ENCODE measurements around the gene GMDS.

The GMDS gene

DNA sequence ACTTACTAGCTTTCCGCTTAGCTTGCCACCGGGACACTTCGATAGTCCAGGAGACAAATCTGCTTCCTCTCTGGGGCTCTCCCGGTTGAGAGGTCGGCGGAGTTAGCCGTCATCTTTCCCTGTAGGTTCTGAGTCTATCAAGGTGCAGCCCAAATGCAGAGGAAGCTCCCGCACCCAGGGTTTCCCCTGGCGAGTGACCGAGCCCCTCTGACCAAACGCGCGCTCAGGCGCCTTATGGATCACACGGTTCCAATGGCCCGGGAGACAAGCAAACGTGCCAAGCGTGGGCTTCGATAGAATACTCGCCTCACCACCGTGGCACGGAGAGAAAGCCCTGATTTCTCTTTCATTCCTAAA is 651.5 kb downstream of the GMDS start:
- DNase-seq = no peak

DNA sequence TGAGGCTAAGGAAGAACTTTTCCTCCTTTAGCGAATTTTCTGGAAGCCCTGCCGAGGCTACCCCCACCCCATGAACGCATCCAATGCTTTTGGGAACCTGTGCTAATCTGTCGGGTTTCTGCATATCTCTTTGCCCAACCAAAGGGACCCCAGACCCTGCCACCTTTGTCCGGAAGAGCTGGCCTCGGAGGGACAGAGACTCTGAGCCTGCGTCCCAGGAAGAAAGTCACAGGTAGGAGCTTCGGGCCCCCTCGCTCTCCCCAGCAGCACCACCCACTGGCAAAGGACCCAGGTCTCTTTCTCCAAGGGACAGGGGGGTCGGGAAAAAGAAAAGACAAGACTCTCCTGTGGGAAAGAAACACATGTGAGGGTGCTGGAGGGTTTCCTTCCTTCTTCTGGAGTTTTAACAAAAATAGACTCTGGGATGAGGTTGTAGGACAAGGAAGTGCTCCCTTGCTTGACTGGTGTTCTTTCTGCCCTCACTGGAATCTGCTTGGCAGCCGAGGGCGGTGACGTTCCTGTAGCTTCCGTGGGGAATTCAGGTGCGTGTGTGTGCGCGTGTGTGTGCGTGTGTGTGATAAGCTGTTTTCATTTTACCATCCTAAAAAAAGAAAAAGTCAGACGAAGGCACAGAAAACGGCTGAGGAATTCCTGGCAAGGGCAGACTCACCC is 652.0 kb downstream of the GMDS start:
- DNase-seq = no peak

GRCh38 chr6:1592852-1593251 is 652.6 kb downstream of the GMDS start:
- no peak for DNase-seq

DNA sequence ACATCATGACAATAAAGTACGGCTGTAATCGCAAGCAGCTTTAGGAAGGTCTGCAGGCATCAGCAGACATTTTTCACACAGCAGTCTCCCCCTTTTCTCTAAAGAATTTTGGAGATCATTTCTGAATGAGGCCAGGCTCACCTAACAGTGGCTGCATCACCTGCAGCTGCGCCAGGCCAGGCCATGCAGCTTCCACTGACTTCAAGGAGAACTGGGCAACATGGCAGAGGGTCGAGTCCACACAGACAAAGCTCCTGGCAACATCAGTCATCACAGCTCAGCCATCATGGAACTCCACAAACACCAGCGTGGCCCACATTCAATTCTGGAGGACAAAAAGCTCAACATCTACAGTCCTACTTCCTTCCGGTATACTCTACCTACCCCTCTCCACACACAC is 653.5 kb downstream of the GMDS start:
- DNase-seq = no peak

- no peak for DNase-seq
Measured at GRCh38 chr6:1591243-1591642, 654.2 kb downstream of the GMDS start.

DNA sequence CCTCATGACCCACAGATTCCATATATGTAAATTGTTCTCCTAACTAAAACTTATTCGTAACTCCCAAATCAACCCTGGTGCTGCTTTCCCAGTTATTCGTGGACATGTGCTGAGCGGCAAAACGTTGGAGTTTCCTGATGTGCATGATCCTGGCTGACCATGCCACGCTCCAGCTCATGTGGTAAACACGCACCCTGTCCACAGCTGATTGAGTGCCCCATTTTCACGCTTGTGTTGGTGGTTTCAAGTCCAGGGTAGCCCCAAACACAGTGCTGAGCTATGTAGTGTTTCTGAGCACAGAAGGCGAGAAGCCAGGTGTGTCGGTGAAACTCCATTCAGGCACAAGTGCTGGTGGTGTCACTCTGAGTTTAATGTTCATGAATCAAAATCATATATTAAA is 654.8 kb downstream of the GMDS start:
- no peak for DNase-seq

- no peak for DNase-seq
Measured at GRCh38 chr6:1589208-1589607, 656.2 kb downstream of the GMDS start.

DNA sequence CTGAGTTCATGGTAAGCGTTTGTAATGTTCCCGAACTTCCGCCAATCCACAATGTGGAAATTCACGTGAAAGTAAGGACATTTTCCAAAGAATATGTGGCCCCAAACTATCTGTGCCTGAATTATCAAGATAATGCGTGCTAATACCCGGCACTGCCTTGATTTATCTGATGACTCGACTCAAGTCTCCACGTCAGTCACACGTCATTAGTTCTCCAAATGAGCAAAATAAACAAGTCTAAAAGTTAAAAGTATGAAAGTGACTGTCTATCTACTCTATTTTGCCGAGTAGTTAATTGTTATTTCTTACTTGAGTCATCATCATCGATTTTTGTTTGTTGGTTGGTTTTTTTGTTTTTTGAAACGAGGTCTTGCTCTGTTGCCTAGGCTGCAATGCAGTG is 657.4 kb downstream of the GMDS start:
- no peak for DNase-seq

- no peak for DNase-seq
Measured at GRCh38 chr6:1587546-1587945, 657.9 kb downstream of the GMDS start.

GRCh38 chr6:1586861-1587450 is 658.4 kb downstream of the GMDS start:
- no peak for DNase-seq

GRCh38 chr6:1586256-1586655 is 659.1 kb downstream of the GMDS start:
- DNase-seq = no peak

DNA sequence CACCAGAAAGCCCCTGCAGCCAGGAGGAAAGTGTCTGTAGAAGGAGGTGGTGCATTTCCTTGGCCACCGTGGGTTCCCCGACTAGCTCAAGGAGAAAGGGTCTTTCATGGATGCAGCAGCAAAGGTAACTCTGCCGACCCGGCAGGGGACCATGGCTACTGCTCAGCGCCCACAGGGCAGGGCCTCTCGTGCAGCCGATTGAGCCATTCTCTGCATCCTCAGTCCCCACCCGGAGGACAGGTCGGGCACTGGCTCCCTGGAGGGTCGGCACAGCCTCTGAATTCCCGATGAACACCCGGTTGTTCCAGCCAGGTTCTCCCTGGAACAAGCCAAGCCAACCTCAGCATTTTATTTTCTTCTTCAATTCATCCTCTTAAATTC is 659.7 kb downstream of the GMDS start:
- DNase-seq = no peak

- no peak for DNase-seq
Measured at GRCh38 chr6:1584996-1585668, 660.3 kb downstream of the GMDS start.

GRCh38 chr6:1584146-1584545 is 661.3 kb downstream of the GMDS start:
- DNase-seq = no peak

DNA sequence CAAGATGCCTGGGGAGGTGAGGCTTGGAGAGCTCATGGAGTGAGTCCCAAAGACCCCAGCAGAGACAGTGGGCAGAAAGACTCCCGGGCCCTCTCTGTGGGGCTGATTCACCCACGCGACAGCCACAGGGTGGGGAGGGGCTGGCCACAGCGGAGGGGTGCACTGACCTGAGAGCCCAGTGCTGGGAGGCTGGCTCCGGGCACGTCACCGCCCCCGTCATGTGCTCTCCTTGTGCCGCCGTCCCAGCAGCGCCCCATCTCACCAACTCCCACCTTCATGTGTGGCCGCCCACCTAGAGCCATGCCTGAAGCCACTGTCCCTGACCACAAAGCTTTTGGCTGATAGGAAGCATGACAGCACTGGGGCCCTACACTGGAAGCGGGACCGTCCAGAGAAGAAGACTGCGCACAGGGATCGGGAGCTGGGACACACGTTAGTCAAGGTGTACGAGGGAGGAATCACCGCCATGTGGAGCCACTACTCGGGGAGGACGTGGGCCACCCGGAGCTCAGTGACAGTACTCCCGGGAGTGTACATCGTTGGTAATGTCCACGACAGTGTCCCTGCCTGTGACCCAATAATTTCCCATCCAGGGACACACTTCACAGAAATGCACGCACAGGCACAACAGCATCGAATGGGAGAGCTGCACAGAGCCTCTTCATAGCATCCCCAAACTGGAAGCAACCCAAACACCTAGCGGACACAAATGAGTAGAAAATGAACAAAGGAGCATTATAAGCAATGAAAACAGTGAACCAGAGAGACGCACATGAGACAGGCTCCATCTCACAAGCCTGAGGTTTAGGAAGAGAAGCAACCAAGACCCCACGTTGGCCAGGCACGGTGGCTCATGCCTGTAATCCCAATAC is 664.0 kb downstream of the GMDS start:
- DNase-seq = no peak

DNA sequence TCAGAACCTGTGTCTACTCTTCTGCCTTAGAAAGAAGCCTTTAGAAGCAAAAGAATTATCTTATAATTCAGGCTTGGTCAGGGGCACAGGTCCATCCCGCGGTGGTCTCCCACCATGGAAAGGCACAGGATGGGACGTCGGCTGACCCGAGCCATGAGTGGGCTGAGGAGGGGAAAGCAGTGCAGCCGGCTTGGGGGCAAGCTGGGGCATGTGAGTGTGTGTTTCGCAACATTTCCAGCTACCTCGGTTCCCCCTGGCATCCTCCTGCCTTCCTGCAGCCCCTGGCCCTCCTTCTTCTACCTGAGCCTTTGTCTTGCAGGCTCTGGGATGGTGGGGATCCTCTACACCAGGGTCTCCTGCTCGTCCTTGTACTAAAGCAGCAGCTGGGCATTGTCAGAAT is 664.8 kb downstream of the GMDS start:
- no peak for DNase-seq

- DNase-seq = no peak
Measured at GRCh38 chr6:1580109-1580508, 665.3 kb downstream of the GMDS start.

GRCh38 chr6:1579096-1579495 is 666.3 kb downstream of the GMDS start:
- no peak for DNase-seq

- no peak for DNase-seq
Measured at GRCh38 chr6:1577896-1578745, 667.3 kb downstream of the GMDS start.

DNA sequence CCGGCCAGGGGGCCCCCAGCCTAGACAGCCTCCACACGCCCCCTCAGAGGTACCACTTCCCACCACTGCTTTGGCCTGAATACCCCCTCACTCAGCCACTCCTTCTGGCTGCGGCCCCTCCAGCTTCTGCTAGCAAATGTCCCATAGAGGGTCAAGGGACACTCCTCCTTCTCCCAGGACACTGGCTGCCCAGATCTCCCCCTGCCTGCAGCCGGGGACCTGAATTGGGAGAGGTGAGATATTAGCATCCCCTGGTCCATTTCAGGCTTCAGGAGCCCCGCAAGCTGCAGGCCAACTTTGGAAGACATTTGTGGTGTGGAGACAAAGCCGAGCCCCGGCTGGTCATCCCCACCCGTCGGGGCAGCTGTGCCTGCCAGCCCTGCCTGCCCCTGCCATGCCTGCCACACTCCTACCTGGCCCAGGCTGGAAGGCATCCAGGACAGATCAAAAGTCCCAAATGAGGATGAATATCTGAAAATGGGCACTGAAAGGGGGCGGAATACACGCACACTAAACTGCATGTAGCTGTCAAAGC is 668.2 kb downstream of the GMDS start:
- no peak for DNase-seq

DNA sequence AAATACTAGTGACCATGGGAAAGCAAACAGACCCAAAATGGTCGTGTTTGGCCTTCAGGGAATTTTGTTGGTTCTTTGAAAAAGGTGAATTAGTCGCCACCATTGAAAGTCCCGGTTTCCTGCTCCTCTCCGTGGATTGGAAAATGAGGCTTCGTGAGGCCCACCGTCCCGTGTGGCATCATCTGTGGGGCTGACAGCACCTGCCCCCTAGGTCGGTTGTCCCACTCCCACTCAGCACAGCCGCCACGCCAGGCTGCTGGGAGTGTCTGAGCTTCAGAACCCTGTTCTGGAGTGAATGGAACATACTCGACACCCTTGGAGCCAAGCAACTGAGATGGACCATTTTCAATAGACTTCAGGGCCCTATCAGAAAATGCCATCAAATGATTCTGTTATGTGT is 668.7 kb downstream of the GMDS start:
- no peak for DNase-seq

- no peak for DNase-seq
Measured at GRCh38 chr6:1576166-1576565, 669.2 kb downstream of the GMDS start.
